ENCODE measurements around the gene RHOB.
"Not testable (repeated sequence)": the region's sequence is repeated elsewhere in the genome, so short reads cannot be mapped to it uniquely, and the experiment has no call there.

RHOB gene

GRCh38 chr2:20454036-20454981 lies 7.4 kb downstream of the RHOB start:
- DNase-seq (ENCODE audit: low read depth): no peak
- TF ChIP-seq, protein P1, sequence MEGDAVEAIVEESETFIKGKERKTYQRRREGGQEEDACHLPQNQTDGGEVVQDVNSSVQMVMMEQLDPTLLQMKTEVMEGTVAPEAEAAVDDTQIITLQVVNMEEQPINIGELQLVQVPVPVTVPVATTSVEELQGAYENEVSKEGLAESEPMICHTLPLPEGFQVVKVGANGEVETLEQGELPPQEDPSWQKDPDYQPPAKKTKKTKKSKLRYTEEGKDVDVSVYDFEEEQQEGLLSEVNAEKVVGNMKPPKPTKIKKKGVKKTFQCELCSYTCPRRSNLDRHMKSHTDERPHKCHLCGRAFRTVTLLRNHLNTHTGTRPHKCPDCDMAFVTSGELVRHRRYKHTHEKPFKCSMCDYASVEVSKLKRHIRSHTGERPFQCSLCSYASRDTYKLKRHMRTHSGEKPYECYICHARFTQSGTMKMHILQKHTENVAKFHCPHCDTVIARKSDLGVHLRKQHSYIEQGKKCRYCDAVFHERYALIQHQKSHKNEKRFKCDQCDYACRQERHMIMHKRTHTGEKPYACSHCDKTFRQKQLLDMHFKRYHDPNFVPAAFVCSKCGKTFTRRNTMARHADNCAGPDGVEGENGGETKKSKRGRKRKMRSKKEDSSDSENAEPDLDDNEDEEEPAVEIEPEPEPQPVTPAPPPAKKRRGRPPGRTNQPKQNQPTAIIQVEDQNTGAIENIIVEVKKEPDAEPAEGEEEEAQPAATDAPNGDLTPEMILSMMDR (conservative IDR thresholded peaks at IDR 0.05; ENCODE audit: low read depth, low read length): no peak
- H3K4me3 ChIP-seq (ENCODE audit: low read length): no peak overlapping the region

GRCh38 chr2:20455076-20455587 lies 8.3 kb downstream of the RHOB start:
- TF ChIP-seq, protein P1 (conservative IDR thresholded peaks at IDR 0.05; ENCODE audit: low read depth, low read length): no peak
- H3K4me3 ChIP-seq (ENCODE audit: low read length): no peak overlapping the region
- no peak for DNase-seq (ENCODE audit: low read depth)

DNA sequence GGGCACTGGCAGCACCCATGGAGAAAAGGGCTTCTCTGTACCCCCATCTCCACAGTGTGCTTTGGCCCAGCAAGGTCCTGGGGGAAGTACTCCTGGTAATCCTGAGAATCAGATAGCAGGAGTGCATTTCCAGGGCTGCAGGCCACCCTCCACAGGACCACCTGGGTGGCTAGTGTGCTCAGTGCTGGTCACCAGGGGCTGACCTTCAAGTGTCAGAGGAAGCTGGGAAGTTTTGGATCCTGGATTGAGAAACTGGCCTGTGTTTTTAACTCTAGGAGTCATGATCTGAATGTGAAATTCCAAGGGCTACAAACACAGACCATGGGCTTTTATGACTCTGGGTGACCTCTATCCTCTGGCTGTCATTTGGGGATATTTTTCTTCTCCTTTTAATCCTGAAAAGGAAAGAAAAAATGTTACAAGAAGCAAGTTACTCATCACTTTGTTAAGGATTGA lies 9.3 kb downstream of the RHOB start:
- H3K4me3 ChIP-seq (ENCODE audit: low read length): no peak overlapping the region
- TF ChIP-seq, protein P1 (conservative IDR thresholded peaks at IDR 0.05; ENCODE audit: low read depth, low read length): no peak
- DNase-seq (ENCODE audit: low read depth): no peak

GRCh38 chr2:20456636-20457426 lies 10.0 kb downstream of the RHOB start:
- no peak overlapping the region for H3K4me3 ChIP-seq (ENCODE audit: low read length)
- TF ChIP-seq, protein P1 (conservative IDR thresholded peaks at IDR 0.05; ENCODE audit: low read depth, low read length): no peak
- DNase-seq (ENCODE audit: low read depth): no peak

- no peak overlapping the region for H3K4me3 ChIP-seq (ENCODE audit: low read length)
- no peak for DNase-seq (ENCODE audit: low read depth)
- TF ChIP-seq, protein P1 (conservative IDR thresholded peaks at IDR 0.05; ENCODE audit: low read depth, low read length): no peak
Measured at GRCh38 chr2:20457661-20458630, 11.1 kb downstream of the RHOB start.

GRCh38 chr2:20458737-20459484 lies 12.0 kb downstream of the RHOB start:
- not testable (repeated sequence) for H3K4me3 ChIP-seq (ENCODE audit: low read length); DNase-seq (ENCODE audit: low read depth)

All from retinal pigment epithelial cell (primary cell).